Measurements from ENCODE around the gene RPL3. TPM values are rescaled to one million over a fixed set of nuclear protein-coding genes. Genes with fewer than 3 reads are reported as not detected.

Gene RPL3
- polyA plus RNA-seq, 4 donors, result 2,902 to 3,578 (median 3,212) TPM

- DNase-seq (ENCODE audit: low read depth in 4 of 4, low spot score in 2 of 4), result peak in 1 of 4 donors; percentile 77
These were observed 728 bp downstream of the RPL3 start for GRCh38 chr22:39318507-39319283.

- no peak for DNase-seq (ENCODE audit: low read depth in 4 of 4, low spot score in 2 of 4)
These were observed 1.5 kb downstream of the RPL3 start for GRCh38 chr22:39317775-39318506.

- DNase-seq (ENCODE audit: low read depth in 4 of 4, low spot score in 2 of 4), result no peak
These were observed 2.2 kb downstream of the RPL3 start for GRCh38 chr22:39317084-39317774.

- peak in 2 of 4 donors; percentile 56 to 73 for DNase-seq (ENCODE audit: low read depth in 4 of 4, low spot score in 2 of 4)
These were observed 2.9 kb downstream of the RPL3 start for GRCh38 chr22:39316440-39317083.

GRCh38 chr22:39315389-39315788 is 4.0 kb downstream of the RPL3 start:
- DNase-seq (ENCODE audit: low read depth in 4 of 4, low spot score in 2 of 4), result no peak

DNA sequence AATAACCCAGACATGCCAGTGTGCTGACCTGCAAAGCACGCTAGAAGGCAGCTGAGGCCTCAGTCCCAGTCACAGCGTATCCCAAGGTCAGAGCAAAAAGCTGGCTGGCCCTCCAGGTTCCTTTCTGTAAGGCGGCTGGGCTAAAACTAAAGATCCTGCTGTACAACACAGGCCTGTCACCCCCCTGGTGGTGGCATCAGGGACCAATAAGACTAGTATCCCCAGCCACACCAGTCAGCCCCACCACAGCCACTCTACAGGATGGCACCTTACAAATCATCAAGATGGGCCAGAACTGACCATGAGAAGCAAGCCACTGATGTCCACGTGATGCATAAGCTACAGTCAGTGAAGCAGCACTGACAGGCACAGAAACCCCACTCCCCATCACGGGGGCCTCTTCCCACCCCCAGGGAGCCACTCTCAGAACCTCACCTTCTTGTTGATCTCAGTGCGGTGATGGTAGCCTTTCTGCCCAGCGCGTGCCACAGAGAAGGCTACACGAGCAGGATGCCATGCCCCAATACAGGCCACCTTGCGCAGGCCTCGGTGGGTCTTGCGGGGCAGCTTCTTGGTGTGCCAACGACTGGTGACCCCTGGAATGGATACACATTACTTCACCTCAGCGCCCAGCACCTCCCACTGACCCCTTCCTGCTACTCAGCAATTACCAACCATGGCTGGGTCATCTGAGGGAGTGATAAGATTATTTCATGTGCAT is 5.0 kb downstream of the RPL3 start:
- no peak for DNase-seq (ENCODE audit: low read depth in 4 of 4, low spot score in 2 of 4)

- DNase-seq (ENCODE audit: low read depth in 4 of 4, low spot score in 2 of 4), result no peak
These were observed 6.0 kb downstream of the RPL3 start for GRCh38 chr22:39313258-39314001.

- no peak for DNase-seq (ENCODE audit: low read depth in 4 of 4, low spot score in 2 of 4)
These were observed 7.0 kb downstream of the RPL3 start for GRCh38 chr22:39312410-39312809.

GRCh38 chr22:39311592-39312400 is 7.6 kb downstream of the RPL3 start:
- DNase-seq (ENCODE audit: low read depth in 4 of 4, low spot score in 2 of 4), result no peak

DNA sequence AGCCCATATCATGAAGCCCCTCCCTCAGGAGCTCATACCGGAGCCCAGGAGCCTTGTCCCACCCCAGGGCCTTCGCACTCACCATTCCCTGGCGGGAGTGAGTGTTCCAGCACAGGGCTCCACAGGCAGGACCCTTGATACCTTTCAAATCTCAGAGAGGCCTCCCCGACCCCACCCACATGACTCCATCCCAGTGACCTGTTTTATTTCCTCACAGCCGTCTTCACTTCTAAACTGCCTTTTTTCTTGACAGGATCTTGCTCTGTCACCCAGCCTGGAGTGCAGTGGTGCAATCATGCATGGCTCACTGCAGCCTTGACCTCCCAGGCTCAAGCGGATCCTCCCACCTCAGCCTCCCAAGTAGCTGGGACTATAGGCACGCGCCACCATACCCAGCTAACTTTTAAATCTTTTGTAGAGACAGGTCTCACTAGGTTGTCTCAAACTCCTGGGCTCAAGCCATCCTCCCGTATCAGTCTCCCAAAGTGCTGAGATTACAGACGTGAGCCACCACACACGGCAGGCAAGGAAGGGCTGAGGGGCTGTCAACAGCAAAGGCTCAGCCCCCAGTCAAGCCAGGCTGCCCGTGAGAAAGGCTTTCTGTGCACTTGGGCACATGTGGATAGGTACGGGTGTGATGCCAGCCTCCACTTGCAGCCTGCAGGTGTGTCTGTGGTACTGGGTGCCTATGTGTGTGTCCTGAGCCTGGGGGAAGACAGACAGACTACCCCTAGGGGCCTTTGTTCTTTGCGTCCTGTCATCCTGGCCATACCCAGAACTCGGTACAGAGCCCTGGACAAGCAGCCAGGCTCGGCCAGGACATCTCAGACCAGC is 9.3 kb downstream of the RPL3 start:
- no peak for DNase-seq (ENCODE audit: low read depth in 4 of 4, low spot score in 2 of 4)

- DNase-seq (ENCODE audit: low read depth in 4 of 4, low spot score in 2 of 4), result no peak
These were observed 10.0 kb downstream of the RPL3 start for GRCh38 chr22:39309364-39309861.

GRCh38 chr22:39308614-39309363 is 10.6 kb downstream of the RPL3 start:
- DNase-seq (ENCODE audit: low read depth in 4 of 4, low spot score in 2 of 4), result no peak

DNA sequence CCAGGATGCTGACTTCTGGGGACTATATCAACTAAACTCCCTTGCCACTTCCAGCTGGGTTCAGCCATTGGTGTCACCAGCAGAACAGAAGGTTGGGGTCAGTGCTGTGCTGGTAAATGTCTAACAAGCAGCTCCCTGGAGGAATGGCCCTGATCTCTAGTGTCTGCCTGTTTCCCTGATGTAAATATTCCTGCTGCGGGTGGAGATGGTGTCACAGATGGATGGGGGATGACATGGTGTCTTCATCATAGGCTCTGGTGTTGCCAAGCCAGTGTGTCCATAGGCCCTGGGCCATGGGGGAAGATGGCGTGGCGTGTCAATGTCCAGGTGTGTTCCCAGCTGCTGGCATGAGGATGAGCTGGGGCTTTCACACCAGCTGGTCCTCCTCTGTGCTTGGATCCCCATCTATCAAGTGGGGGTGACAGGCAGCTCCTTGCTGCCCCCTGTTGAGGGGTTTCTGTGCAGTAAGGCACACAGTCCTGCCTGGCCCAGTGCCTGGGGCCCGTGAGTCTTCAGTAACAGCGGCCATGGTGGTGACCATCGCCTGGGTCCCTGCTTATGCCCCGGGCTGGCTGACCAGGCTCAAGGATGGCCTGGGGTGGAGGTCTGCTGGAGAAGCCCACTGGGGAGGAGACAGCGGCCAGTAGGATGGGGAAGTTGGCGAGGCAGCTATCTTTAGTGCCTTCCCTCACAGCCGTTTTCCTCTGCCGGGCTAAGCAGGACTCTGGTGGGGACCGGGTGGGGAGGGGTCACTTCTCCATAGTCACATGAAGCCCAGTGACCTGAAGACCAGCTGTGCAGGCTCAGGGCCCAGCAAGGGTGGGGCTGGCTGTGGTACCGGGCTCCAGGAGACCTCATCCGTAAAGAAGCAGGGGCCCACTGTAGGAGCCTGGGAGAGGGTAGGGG is 12.7 kb downstream of the RPL3 start:
- no peak for DNase-seq (ENCODE audit: low read depth in 4 of 4, low spot score in 2 of 4)

DNA sequence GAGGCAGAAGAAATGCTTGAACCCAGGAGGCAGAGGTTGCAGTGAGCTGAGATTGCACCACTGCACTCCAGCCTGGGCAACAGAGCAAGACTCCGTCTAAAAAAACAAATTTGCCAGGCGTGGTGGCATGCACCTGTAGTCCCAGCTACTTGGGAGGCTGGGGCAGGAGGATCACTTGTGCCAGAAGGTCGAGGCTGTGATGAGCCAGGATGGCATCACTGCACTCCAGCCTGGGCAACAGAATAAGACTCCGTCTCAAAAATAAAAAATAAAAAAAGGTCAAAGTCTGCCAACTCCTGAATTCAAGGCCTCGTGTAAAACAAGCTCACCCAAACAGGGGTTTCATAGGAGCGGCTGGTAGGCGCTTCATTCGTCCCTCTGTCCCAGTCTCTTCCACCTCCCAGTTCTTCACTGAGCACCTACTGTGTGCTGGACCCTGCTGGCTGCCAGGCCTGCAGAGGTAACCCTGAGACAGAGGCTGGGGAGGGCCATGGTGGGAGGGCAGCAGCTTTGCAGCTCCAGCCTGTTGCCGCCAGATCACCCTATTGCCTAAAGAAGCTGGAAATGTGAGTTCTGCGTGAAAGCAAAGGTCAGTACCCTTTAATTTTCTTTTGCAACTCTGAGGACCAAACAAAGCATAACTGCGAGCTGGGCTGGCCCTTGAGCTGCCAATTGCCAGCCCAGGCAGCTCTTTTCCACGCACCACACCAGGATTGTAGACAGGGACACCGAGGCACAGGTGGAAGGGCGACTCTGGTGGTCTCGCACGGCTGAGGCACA is 15.3 kb downstream of the RPL3 start:
- DNase-seq (ENCODE audit: low read depth in 4 of 4, low spot score in 2 of 4), result no peak

GRCh38 chr22:39303358-39303757 is 16.1 kb downstream of the RPL3 start:
- no peak for DNase-seq (ENCODE audit: low read depth in 4 of 4, low spot score in 2 of 4)

Measured in left renal cortex interstitium (tissue), 4 donors.